HG03575 (cell line): ENCODE data around the gene CDH13.

Experiments used
- ATAC-seq: cut with Tn5 transposase; IDR thresholded peaks from one replicate; pipeline ENCODE4 v1.9.1; 2021; ENCODE audit not compliant: unreplicated experiment, insufficient number of reproducible peaks, low FRiP score; ENCODE audit errors: extremely low read depth

CDH13 gene

DNA sequence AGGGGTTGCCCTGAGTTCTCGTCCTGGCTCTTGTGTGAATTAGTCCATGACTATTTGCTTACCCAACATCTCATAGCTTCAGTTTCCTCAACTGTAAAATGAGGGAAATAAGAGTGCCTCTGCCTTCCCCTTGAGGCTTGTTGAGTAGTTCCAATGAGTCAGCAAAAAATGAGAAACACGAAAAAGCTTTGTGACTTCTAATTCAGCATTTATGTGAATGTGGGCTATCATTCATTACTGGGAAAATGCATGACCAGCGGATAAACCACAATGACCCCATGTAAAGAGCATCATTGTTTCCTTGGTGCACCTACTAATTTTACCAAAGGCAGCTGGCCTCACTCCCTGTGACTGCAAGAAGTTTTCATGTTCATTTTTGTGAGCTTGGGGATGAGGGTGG lies 806.4 kb downstream of the CDH13 start:
- ATAC-seq, result no peak

- no peak for ATAC-seq
Measured at GRCh38 chr16:83437036-83437435, 810.3 kb downstream of the CDH13 start.

GRCh38 chr16:83438326-83438725 lies 811.6 kb downstream of the CDH13 start:
- ATAC-seq, result no peak

GRCh38 chr16:83439412-83439811 lies 812.6 kb downstream of the CDH13 start:
- ATAC-seq, result no peak

DNA sequence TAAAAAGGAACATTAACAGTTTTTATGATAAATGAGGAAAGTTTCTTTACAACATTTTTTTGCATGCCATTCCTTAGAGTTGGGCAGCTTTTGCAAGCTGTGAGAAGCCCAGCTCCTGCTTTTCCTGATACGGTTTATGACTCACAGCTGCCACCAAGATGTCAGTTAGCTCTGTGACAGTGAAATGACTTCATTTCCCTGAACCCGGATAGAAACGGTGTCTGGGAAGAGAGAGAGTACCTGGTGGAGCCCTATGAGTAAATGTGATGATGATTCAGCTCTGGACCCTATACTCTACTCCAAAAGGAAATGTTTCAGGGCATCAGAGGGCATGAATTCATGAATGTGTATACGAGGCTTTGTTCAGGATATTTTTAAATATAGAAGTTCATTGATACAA lies 814.7 kb downstream of the CDH13 start:
- ATAC-seq, result no peak

DNA sequence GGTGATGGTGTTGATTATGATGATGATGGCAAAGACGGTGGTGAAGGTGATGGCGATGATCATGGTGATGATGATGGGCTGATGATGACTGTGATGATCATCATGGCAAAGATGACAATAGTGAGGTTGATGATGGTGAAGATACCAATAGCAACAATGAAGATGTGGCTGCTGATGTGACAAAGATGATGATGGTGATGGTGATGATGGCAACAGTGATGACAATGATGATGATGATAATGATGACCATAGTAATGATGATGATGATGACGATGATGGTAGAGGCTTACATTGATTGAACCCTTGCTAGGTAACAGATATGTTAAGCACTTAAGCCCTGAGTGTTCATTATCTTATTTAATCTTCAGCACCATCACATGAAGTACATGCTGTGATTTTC lies 817.2 kb downstream of the CDH13 start:
- ATAC-seq, result no peak

DNA sequence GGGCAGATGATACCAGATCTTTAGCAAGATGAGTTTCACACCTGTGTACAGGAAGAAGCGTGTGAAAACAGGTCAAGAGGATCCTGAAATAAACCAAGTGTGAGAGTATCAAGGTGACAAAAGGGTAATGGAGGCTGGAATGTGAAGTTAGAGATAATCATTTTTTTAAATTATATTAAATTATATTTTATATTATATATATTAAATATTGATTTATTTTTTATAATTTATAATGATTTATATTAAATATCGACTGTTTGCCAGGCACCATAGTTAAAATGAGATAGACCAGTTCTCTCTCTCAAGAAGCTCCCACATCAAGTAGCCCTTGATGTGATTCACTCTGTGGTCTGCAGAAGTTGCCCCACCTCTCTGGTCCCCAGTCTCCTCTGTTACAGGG lies 820.8 kb downstream of the CDH13 start:
- ATAC-seq, result no peak

DNA sequence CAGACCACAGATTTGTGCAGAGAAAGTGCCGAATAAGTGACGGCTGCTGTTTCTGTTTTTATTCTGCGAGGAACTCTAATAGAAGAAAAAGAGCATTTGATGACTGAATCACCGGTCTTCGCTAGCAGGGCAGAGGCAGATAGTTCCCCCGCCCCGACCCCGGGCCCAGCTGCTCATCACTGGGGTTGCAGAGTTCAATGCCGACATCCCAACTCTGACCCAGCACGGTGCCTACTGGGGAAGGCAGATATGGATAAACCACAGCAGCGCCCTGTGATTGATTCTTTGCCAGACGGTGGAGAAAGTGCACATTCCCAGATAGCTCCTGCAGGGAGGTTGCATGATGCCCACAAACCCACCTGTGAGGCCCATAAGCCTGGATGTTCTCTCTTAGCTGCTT lies 823.1 kb downstream of the CDH13 start:
- ATAC-seq, result no peak

DNA sequence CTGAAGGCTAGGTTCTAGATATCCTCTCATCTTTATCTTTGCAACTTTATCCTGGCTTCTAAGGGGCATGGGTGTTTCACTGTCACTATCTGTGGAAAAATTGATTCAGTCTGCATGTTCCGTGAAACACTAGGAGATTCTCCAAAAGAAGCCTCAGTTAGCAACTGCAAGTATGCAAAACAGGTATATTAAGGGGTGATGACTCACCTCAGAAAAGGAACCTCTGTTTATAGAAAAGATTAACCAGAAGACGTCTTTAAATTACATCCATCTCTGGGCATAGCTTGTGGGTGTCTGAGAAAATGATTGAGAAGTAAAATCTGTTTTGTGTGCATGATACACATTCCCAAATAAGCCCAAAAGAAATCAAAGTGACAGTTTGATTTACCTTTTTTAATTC lies 827.2 kb downstream of the CDH13 start:
- no peak for ATAC-seq

GRCh38 chr16:83455716-83456115 lies 828.9 kb downstream of the CDH13 start:
- no peak for ATAC-seq

GRCh38 chr16:83456934-83457333 lies 830.2 kb downstream of the CDH13 start:
- no peak for ATAC-seq

DNA sequence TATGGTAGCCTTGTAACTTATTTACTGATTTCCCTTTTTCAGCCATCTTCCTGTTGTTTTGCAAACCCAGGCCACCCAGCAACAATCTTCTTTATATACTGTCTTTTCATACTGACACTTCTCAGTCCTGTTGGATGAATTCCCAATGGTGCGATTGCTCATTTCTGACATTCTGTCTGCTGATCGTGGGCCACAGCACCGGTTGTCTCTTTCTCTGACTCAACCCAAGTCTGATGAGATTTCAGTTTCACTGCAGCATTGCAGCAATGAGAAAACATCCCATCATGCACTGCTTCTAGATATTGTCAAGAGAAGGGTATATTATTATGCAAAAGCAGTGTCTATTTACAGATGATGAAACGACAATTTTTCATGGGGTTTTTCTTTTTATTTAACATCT lies 831.8 kb downstream of the CDH13 start:
- peak; percentile 54 for ATAC-seq

DNA sequence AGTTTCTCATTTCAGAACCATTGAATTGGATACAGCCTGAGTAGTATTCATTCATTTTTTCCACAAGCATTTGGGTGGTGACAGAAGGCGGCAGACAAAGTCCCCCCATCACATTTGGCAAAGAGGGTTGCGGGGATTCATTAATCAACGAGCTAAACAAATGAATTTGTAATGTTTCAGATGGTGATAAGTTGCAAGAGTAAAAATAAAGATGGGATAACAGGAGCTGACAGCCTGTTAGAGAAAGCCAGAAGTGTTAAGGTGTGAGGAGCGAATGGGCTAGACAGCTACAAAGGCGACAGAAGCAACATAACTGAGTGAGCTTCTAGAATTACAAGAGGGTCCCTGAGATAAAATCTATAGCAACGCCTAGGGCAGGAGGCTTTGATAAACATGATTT lies 838.2 kb downstream of the CDH13 start:
- ATAC-seq, result no peak

DNA sequence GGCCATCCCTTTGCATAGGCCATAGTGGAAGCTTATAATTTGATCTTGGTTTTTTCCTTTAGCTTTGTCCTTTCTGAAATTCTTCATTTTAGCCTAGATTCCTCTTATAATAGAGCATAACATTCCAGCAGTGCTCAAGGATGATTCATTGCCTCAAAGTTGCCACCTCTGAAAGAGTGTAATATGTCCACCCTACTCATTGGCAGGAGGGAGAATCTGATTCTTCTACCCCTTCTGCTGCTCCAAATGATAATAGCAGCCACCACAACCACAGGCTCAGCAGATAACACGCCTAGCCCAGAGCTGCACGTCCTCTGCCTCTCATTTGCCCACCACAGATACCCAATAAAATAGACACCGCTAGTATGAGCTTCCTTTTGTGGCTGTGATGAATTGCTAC lies 843.6 kb downstream of the CDH13 start:
- no peak for ATAC-seq

DNA sequence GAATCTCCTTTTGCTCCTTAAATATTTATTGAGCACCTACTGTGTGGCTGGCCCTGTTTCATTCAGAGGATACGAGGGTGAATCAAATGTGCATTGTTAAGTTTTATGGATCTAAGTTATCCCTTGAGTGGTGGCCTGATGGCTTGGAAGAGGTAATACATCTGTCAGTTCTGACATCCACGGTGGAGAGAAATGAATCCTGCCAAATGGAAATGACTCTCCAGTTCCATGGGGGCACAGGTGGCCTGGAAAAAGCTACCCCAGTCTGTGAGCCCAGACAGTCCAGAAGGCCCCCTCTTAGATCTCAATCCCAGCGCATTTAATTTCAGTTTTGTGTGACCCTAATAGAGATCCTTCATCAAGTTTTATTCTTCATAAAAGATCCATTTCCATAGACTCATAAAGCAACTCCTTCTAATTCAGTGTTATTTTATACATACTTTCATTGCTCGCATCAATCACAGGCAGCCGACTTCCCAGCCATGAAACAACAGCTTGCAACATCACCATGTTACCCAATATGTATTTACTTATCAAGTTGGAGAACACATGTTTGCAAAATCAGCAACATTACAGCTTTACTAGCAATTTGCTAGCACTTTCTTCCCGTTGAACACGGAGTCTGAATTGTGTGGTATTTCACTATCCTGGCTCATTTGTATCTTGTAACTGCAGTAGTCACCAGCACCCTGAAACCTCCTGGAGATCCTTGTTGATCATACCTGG lies 846.2 kb downstream of the CDH13 start:
- no peak for ATAC-seq

DNA sequence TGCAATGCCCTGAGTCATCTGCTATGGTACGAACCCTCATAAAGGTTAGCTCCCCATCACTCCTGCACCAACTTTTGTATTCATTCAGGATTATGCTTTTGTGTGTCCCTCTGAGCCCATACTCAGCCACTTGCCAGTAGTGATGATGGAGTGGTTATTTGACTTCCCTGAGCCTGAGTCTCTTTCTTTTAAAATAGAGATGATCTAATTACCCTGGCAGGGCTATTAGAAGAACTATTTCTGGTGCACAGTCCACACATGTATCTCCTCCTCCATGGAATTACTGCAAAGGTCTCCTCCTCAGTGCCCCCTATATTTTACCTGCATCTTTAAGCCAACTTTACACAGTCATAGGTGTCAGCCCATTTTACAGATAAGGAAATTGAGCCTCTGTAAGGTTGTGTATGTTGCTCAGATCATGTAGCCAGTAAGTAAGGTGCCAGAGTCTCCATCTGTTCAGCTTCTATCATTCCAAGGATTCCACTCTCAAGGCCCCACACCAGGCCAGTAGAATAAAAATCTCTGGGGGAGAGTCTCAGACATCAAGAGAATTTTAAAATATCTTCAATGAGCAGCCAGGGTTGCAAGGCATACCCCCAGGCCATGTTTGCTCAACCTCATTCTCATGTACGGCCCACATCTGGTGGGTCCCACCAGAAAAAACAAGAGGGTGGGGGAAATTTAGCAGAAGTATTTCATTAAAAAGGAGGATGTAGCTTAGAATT lies 847.3 kb downstream of the CDH13 start:
- ATAC-seq, result no peak

GRCh38 chr16:83475108-83475507 lies 848.3 kb downstream of the CDH13 start:
- ATAC-seq, result no peak

DNA sequence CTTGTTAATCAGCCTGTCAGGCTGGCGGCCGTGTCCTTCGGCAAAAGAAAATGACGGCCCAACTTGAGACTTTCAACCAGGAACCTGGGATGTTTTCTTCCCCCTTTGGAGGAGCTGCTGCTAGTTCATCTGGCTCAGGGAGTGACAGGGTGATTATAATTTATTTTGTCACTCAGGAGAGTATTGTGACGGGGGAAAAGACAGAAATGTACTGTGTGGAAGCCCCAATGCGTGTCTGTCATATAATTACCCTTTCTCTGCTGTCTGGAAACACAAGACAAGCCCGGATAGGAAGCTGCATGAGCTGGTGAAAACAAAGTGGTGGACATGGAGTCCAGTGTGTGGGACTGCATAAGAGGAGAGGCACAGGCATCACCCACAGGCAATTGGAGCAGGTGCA lies 854.8 kb downstream of the CDH13 start:
- no peak for ATAC-seq

- no peak for ATAC-seq
Measured at GRCh38 chr16:83482545-83483162, 855.9 kb downstream of the CDH13 start.

- no peak for ATAC-seq
Measured at GRCh38 chr16:83490073-83490472, 863.3 kb downstream of the CDH13 start.
